ENCODE data around the gene ALPK3.

Gene ALPK3

GRCh38 chr15:84824260-84825007 is 7.3 kb downstream of the ALPK3 start:
- no peak for DNase-seq

GRCh38 chr15:84826369-84826823 is 9.2 kb downstream of the ALPK3 start:
- DNase-seq = no peak

GRCh38 chr15:84827246-84827645 is 10.1 kb downstream of the ALPK3 start:
- DNase-seq = no peak

GRCh38 chr15:84828086-84828908 is 11.1 kb downstream of the ALPK3 start:
- DNase-seq = no peak

- DNase-seq = no peak
Observed at GRCh38 chr15:84829428-84829827, 12.3 kb downstream of the ALPK3 start.

GRCh38 chr15:84830036-84830435 is 12.9 kb downstream of the ALPK3 start:
- no peak for DNase-seq

- DNase-seq = no peak
Observed at GRCh38 chr15:84831028-84831427, 13.9 kb downstream of the ALPK3 start.

GRCh38 chr15:84831613-84832012 is 14.5 kb downstream of the ALPK3 start:
- no peak for DNase-seq

- no peak for DNase-seq
Observed at GRCh38 chr15:84832448-84833040, 15.4 kb downstream of the ALPK3 start.

GRCh38 chr15:84833447-84834228 is 16.5 kb downstream of the ALPK3 start:
- DNase-seq = no peak

- DNase-seq = no peak
Observed at GRCh38 chr15:84834229-84834955, 17.2 kb downstream of the ALPK3 start.

GRCh38 chr15:84834969-84835368 is 17.8 kb downstream of the ALPK3 start:
- DNase-seq = no peak

GRCh38 chr15:84835661-84836337 is 18.6 kb downstream of the ALPK3 start:
- DNase-seq = no peak

GRCh38 chr15:84836844-84837243 is 19.7 kb downstream of the ALPK3 start:
- DNase-seq = no peak

GRCh38 chr15:84839714-84840113 is 22.6 kb downstream of the ALPK3 start:
- DNase-seq = no peak

- no peak for DNase-seq
Observed at GRCh38 chr15:84840255-84840654, 23.1 kb downstream of the ALPK3 start.

GRCh38 chr15:84840741-84841429 is 23.7 kb downstream of the ALPK3 start:
- DNase-seq = no peak

- no peak for DNase-seq
Observed at GRCh38 chr15:84842781-84843180, 25.6 kb downstream of the ALPK3 start.

GRCh38 chr15:84844964-84845363 is 27.8 kb downstream of the ALPK3 start:
- no peak for DNase-seq

- peak in 2 of 6 experiments; percentile 10 for DNase-seq
Observed at GRCh38 chr15:84845631-84846030, 28.5 kb downstream of the ALPK3 start.

GRCh38 chr15:84846269-84846668 is 29.1 kb downstream of the ALPK3 start:
- DNase-seq = no peak
